Activated effector memory CD4-positive, alpha-beta T cell treated with anti-CD3 and anti-CD28 coated beads, Interleukin-2, amount 50 U/mL, for 16 hours (primary cell): ENCODE results near the gene OR2T1.
"Not testable (repeated sequence)": the region's sequence is repeated elsewhere in the genome, so short reads cannot be mapped to it uniquely, and the experiment has no call there.

ENCODE experiments used
- DNase-seq: peaks from one replicate; pipeline ENCODE4 v3.0.0-alpha.2; 2020

The OR2T1 gene

GRCh38 chr1:248402748-248403147 lies at the start of gene OR2T1:
OR2T1 (plus strand) TSS chr1:248403048; CDS start chr1:248406148, 3,100 bp downstream.
- no peak for DNase-seq

GRCh38 chr1:248359415-248359814 lies 43.4 kb upstream of the OR2T1 start:
- no peak for DNase-seq

GRCh38 chr1:248361121-248361715 lies 41.6 kb upstream of the OR2T1 start, which contains the start of gene OR2T4:
OR2T4 (plus strand) TSS chr1:248361665; CDS start chr1:248361665, 0 bp downstream.
- DNase-seq, result no peak

GRCh38 chr1:248366609-248367008 lies 36.2 kb upstream of the OR2T1 start:
- no peak for DNase-seq

- no peak for DNase-seq
Measured at GRCh38 chr1:248372394-248372793, 30.5 kb upstream of the OR2T1 start.

- no peak for DNase-seq
Measured at GRCh38 chr1:248373761-248374160, 29.1 kb upstream of the OR2T1 start.

GRCh38 chr1:248375446-248375845 lies 27.4 kb upstream of the OR2T1 start, which contains the start of gene OR2T6:
OR2T6 (plus strand) TSS chr1:248375746; CDS start chr1:248387609, 11,863 bp downstream.
- no peak for DNase-seq

- no peak for DNase-seq
Measured at GRCh38 chr1:248376916-248377315, 25.9 kb upstream of the OR2T1 start.

- no peak for DNase-seq
Measured at GRCh38 chr1:248380854-248381253, 22.0 kb upstream of the OR2T1 start.

GRCh38 chr1:248388426-248388825 lies 14.4 kb upstream of the OR2T1 start:
- no peak for DNase-seq

- DNase-seq, result no peak
Measured at GRCh38 chr1:248393050-248393449, 9.8 kb upstream of the OR2T1 start.

- no peak for DNase-seq
Measured at GRCh38 chr1:248404024-248404423, 1.2 kb downstream of the OR2T1 start.

- no peak for DNase-seq
Measured at GRCh38 chr1:248406721-248407692, 4.2 kb downstream of the OR2T1 start.

- no peak for DNase-seq
Measured at GRCh38 chr1:248416226-248416625, 13.4 kb downstream of the OR2T1 start.

GRCh38 chr1:248417854-248418253 lies 15.0 kb downstream of the OR2T1 start:
- DNase-seq, result no peak

GRCh38 chr1:248421384-248421783 lies 18.5 kb downstream of the OR2T1 start:
- DNase-seq, result no peak

- DNase-seq, result not testable (repeated sequence)
Measured at GRCh38 chr1:248427526-248428191, 24.8 kb downstream of the OR2T1 start.

GRCh38 chr1:248428192-248428533 lies 25.3 kb downstream of the OR2T1 start:
- DNase-seq, result not testable (repeated sequence)

- DNase-seq, result not testable (repeated sequence)
Measured at GRCh38 chr1:248431683-248432082, 28.8 kb downstream of the OR2T1 start.

GRCh38 chr1:248432201-248432600 lies 29.4 kb downstream of the OR2T1 start:
- DNase-seq, result not testable (repeated sequence)

- DNase-seq, result not testable (repeated sequence)
Measured at GRCh38 chr1:248433811-248434415, 31.1 kb downstream of the OR2T1 start.

- not testable (repeated sequence) for DNase-seq
Measured at GRCh38 chr1:248434913-248435312, 32.1 kb downstream of the OR2T1 start.

- not testable (repeated sequence) for DNase-seq
Measured at GRCh38 chr1:248436303-248436702, 33.5 kb downstream of the OR2T1 start.
